HEK293 (cell line): Measurements from ENCODE around the gene ARHGAP23.
A peak's percentile ranks its signal among the peaks of the same experiment; 100 is the strongest.

Source experiments
- BCL11A ChIP-seq: fragments of 450-650 bp; formaldehyde crosslinking; IDR thresholded peaks from 2 replicates; pipeline ENCODE4 v1.5.1; 2016; ENCODE audit warnings: low read depth, missing biosample characterization, missing genetic modification characterization
- BCL11B ChIP-seq: fragments of 450-650 bp; formaldehyde crosslinking; IDR thresholded peaks from 2 replicates; pipeline ENCODE4 v1.5.1; 2016; ENCODE audit warnings: low read depth, missing biosample characterization, missing genetic modification characterization
- GFI1B ChIP-seq: fragments of 450-650 bp; formaldehyde crosslinking; IDR thresholded peaks from 2 replicates; pipeline ENCODE4 v1.5.1; 2016; ENCODE audit warnings: missing biosample characterization, missing genetic modification characterization
- IKZF3 ChIP-seq: fragments of 450-650 bp; IDR thresholded peaks from 2 replicates; pipeline ENCODE4 v1.5.0; 2018; ENCODE audit warnings: missing biosample characterization, mild to moderate bottlenecking, missing genetic modification characterization, moderate library complexity
- MEIS1 ChIP-seq: sonication (generic); formaldehyde crosslinking; IDR thresholded peaks from 2 replicates; pipeline ENCODE4 v1.8.1; 2022; ENCODE audit warnings: missing genetic modification reagents, mild to moderate bottlenecking, borderline replicate concordance
- PRDM10 ChIP-seq: fragments of 450-650 bp; formaldehyde crosslinking; IDR thresholded peaks from 2 replicates; pipeline ENCODE4 v1.5.1; 2016; ENCODE audit warnings: missing biosample characterization, missing genetic modification characterization
- PRDM4 ChIP-seq: fragments of 450-650 bp; formaldehyde crosslinking; IDR thresholded peaks from 2 replicates; pipeline ENCODE4 v1.5.1; 2017; ENCODE audit warnings: missing biosample characterization, missing genetic modification characterization
- ZNF155 ChIP-seq: fragments of 450-650 bp; formaldehyde crosslinking; IDR thresholded peaks from 2 replicates; pipeline ENCODE4 v1.5.1; 2016; ENCODE audit warnings: missing biosample characterization, missing genetic modification characterization
- ZNF214 ChIP-seq: fragments of 450-650 bp; formaldehyde crosslinking; IDR thresholded peaks from 2 replicates; pipeline ENCODE4 v1.5.1; 2017; ENCODE audit warnings: missing biosample characterization, mild to moderate bottlenecking, missing genetic modification characterization, borderline replicate concordance
- ZNF280C ChIP-seq: fragments of 450-650 bp; formaldehyde crosslinking; IDR thresholded peaks from 2 replicates; pipeline ENCODE4 v1.5.1; 2016; ENCODE audit warnings: missing biosample characterization, missing genetic modification characterization
- ZNF292 ChIP-seq: fragments of 450-650 bp; formaldehyde crosslinking; IDR thresholded peaks from 2 replicates; pipeline ENCODE4 v1.5.1; 2016; ENCODE audit warnings: low read depth, missing biosample characterization, missing genetic modification characterization, borderline replicate concordance
- ZNF302 ChIP-seq: fragments of 450-650 bp; formaldehyde crosslinking; IDR thresholded peaks from 2 replicates; pipeline ENCODE4 v1.5.1; 2016; ENCODE audit warnings: missing biosample characterization, missing genetic modification characterization, low read depth
- ZNF518A ChIP-seq: fragments of 450-650 bp; formaldehyde crosslinking; conservative IDR thresholded peaks from 2 replicates; pipeline ENCODE4 v1.5.1; 2016; ENCODE audit warnings: low read depth, missing biosample characterization, missing genetic modification characterization
- ZNF555 ChIP-seq: fragments of 450-650 bp; formaldehyde crosslinking; conservative IDR thresholded peaks from 2 replicates; pipeline ENCODE4 v1.5.1; 2017; ENCODE audit warnings: missing biosample characterization, mild to moderate bottlenecking, missing genetic modification characterization, inconsistent platforms
- ZNF600 ChIP-seq: fragments of 450-650 bp; formaldehyde crosslinking; IDR thresholded peaks from 2 replicates; pipeline ENCODE4 v1.5.1; 2016; ENCODE audit warnings: missing biosample characterization, missing genetic modification characterization
- ZNF610 ChIP-seq: fragments of 450-650 bp; formaldehyde crosslinking; IDR thresholded peaks from 2 replicates; pipeline ENCODE4 v1.5.1; 2016; ENCODE audit warnings: missing biosample characterization, missing genetic modification characterization, borderline replicate concordance
- ZNF624 ChIP-seq: fragments of 450-650 bp; formaldehyde crosslinking; IDR thresholded peaks from 2 replicates; pipeline ENCODE4 v1.5.1; 2017; ENCODE audit warnings: missing biosample characterization, missing genetic modification characterization
- ZNF645 ChIP-seq: fragments of 450-650 bp; formaldehyde crosslinking; IDR thresholded peaks from 2 replicates; pipeline ENCODE4; 2016; ENCODE audit warnings: missing biosample characterization, missing genetic modification characterization
- ZNF701 ChIP-seq: fragments of 450-650 bp; formaldehyde crosslinking; IDR thresholded peaks from 2 replicates; pipeline ENCODE4 v1.5.1; 2016; ENCODE audit warnings: missing biosample characterization, missing genetic modification characterization
- ZNF704 ChIP-seq: fragments of 450-650 bp; formaldehyde crosslinking; IDR thresholded peaks from 2 replicates; pipeline ENCODE4 v1.5.1; 2016; ENCODE audit warnings: missing biosample characterization, missing genetic modification characterization
- TF ChIP-seq, protein P1 (sequence below): fragments of 450-650 bp; formaldehyde crosslinking; IDR thresholded peaks from 2 replicates; pipeline ENCODE4 v1.5.1; 2016; ENCODE audit warnings: missing biosample characterization, missing genetic modification characterization

Gene ARHGAP23

GRCh38 chr17:38464723-38465390 is 36.6 kb downstream of the ARHGAP23 start (continued):
- no peak for TF ChIP-seq ZNF518A (tag by site-specific recombination)
- TF ChIP-seq ZNF214 (tag by site-specific recombination) = no peak
- TF ChIP-seq PRDM10 (tag by site-specific recombination) = peak; percentile 99
- TF ChIP-seq BCL11A = peak; percentile 70; the same call in 1 of the 2 replicates
- no peak for TF ChIP-seq ZNF280C (tag by site-specific recombination)
- no peak for TF ChIP-seq ZNF555 (tag by site-specific recombination)
- TF ChIP-seq ZNF292 (tag by site-specific recombination) = no peak
- TF ChIP-seq BCL11B (tag by site-specific recombination) = no peak
- TF ChIP-seq ZNF645 (tag by site-specific recombination) = no peak; the same call in 1 of the 2 replicates
- TF ChIP-seq GFI1B = no peak
- TF ChIP-seq, protein P1, sequence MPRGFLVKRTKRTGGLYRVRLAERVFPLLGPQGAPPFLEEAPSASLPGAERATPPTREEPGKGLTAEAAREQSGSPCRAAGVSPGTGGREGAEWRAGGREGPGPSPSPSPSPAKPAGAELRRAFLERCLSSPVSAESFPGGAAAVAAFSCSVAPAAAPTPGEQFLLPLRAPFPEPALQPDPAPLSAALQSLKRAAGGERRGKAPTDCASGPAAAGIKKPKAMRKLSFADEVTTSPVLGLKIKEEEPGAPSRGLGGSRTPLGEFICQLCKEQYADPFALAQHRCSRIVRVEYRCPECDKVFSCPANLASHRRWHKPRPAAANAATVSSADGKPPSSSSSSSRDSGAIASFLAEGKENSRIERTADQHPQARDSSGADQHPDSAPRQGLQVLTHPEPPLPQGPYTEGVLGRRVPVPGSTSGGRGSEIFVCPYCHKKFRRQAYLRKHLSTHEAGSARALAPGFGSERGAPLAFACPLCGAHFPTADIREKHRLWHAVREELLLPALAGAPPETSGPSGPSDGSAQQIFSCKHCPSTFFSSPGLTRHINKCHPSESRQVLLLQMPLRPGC = peak; percentile 81
- 0 out of 2 replicates have a peak, but pooled peaks have one; percentile 70 for TF ChIP-seq ZNF704
- TF ChIP-seq PRDM4 (tag by site-specific recombination) = no peak
- no peak for TF ChIP-seq ZNF624 (tag by site-specific recombination)
- TF ChIP-seq ZNF155 (tag by site-specific recombination) = no peak
- TF ChIP-seq MEIS1 (CRISPR knock-in tag) = no peak
- no peak for TF ChIP-seq IKZF3 (tag by site-specific recombination)
- TF ChIP-seq ZNF600 (tag by site-specific recombination) = peak; percentile 87; the same call in 1 of the 2 replicates
- TF ChIP-seq ZNF302 = no peak
- no peak for TF ChIP-seq ZNF701 (tag by site-specific recombination)
- no peak for TF ChIP-seq ZNF610
